Measurements from ENCODE around the gene MAMSTR.
"Not testable (repeated sequence)": the region's sequence is repeated elsewhere in the genome, so short reads cannot be mapped to it uniquely, and the experiment has no call there.

Gene MAMSTR

GRCh38 chr19:48683349-48683748 is 36.2 kb downstream of the MAMSTR start:
- peak; percentile 16 to 56 for DNase-seq

DNA sequence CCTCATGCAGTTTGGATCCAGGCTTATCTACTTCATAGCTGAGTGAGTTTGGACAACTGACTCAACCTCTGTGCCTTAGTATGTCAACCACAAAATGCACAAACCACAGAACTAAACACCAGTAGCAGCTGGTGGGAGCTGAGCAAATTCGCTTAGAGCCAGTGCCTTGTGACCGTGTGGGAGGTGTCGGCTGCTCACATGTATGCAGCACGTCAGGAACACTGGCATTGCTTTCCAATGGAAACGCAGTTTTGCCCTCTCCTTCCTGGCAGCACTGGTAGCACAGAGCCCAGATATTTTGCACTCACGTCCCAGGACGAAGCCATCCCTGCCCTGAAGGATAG is 38.4 kb downstream of the MAMSTR start:
- DNase-seq, result no peak

DNA sequence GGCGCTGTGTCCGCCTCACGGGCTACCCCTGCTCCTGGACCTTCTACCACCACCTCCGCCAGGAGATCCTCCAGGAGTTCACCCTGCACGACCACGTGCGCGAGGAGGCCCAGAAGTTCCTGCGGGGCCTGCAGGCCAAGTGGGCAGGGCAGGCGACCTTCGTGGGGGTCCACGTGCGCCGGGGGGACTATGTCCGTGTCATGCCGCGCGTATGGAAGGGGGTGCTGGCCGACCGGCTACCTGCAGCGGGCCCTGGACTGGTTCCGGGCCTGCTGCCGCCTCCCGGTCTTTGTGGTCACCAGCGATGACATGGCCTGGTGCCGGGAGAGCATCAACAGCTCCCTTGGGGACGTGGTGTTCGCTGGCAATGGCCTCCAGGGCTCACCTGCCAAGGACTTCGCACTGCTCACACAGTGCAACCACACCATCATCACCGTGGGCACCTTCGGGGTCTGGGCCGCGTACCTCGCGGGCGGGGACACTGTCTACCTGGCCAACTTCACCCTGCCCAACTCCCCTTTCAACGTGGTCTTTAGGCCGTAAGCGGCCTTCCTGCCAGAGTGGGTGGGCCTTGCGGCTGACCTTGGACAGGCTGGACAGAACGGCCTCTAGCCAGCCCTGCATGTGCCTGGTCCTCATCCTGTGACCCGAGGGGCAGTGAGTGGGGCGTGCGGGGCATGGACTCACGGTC is 38.9 kb downstream of the MAMSTR start:
- no peak for DNase-seq

- DNase-seq, result not testable (repeated sequence)
These were observed 39.5 kb downstream of the MAMSTR start for GRCh38 chr19:48680006-48680405.

GRCh38 chr19:48678201-48678600 is 41.3 kb downstream of the MAMSTR start:
- DNase-seq, result no peak

GRCh38 chr19:48676887-48677286 is 42.6 kb downstream of the MAMSTR start:
- no peak for DNase-seq

GRCh38 chr19:48676487-48676886 is 43.0 kb downstream of the MAMSTR start:
- no peak for DNase-seq

DNA sequence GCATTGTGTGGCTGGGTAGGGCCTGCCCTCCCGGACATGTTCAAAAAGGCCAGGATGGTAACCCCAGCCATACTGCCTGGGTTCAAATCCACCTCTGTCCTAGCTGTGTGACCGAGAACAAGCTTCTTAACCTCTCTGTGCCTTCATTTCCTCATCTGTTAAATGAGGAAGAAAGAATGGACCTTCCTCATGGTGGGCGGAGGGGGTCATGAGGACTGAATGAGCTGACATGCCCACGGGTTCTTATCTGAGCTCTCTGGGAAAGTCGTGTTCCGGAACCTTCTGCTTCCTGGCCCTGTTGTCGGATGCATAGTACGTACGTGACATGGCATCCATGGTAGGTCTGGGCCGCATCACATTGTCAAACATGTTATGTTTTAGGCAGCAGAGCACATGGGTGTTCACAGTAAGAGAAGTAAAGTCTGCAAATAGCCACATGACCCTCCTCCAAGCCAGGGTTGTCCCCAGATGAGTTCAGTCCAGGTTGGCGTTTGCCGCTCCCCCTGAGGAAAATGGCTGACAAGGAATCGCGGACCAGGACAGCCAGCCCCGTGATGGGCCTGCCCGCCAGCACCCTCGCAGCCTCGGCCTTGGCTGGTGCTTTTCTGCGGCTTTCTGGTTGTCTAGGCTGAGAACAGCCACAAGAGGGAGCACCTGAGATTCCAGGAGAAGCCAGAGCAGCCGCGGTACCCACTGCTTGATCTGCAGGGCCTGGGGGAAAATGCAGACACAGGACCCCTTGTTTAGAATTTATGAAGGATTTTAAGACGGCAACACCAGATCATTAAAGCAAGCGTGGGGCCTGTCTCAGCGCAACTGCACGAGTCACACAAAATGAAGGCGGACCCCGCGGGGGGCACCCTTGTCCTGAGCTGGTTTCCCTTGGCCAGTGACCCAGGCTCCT is 44.4 kb downstream of the MAMSTR start:
- peak; percentile 81 to 84 for DNase-seq

GRCh38 chr19:48674216-48674809 is 45.2 kb downstream of the MAMSTR start:
- DNase-seq, result no peak

GRCh38 chr19:48673436-48674100 is 46.0 kb downstream of the MAMSTR start:
- DNase-seq, result no peak

DNA sequence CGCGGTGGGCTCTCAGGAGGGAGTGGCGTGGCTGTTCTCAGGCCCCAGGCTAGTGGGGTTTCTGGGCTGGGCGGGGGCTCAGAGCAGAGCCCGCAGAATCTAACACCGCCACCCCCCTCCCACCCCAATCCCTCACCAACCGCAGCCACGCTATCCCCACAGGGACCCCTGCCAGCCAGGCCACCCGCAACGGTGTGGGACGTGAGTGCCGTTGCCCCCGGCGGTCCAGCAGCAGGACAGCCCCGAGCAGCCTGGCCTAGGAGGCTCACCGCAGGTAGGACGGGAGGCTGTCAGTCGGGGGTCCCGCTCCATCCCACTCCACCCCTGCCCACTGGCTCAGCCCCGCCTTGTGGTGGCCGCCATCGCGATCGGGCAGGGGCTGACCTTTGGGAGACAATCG is 46.5 kb downstream of the MAMSTR start, which contains the start of gene NTN5:
Gene NTN5, minus strand, starts transcription at position 24 of the 400 bp plus-strand sequence. CDS start 2,031 bp downstream, outside the sequence.
- DNase-seq, result no peak

DNA sequence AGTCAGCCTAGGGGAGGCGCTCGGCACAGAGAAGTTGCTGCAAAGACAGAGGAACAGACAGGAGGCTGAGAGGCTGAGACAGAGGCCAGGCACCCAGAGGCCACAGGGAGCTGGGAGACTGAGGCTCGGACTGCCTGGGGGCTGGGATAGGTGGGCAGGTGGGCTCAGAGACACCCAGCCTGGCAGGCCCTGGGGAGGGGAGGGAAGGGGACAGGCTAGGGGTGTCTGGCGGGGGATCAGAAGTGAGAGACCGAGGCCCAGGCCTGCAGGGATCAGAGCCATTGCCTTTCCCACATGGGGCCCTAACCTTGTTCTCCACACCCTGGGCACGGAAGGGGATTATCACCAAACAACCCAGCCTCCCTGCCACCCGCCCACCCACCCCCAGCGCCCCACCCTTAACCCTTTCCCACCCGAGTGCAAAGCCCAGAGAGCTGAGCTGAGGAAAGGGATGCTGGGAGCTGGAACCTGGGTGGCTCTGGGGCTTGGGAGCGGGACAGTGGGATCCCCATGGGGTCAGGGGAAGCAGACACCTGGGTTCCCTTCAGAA is 48.0 kb downstream of the MAMSTR start:
- DNase-seq, result no peak

DNA sequence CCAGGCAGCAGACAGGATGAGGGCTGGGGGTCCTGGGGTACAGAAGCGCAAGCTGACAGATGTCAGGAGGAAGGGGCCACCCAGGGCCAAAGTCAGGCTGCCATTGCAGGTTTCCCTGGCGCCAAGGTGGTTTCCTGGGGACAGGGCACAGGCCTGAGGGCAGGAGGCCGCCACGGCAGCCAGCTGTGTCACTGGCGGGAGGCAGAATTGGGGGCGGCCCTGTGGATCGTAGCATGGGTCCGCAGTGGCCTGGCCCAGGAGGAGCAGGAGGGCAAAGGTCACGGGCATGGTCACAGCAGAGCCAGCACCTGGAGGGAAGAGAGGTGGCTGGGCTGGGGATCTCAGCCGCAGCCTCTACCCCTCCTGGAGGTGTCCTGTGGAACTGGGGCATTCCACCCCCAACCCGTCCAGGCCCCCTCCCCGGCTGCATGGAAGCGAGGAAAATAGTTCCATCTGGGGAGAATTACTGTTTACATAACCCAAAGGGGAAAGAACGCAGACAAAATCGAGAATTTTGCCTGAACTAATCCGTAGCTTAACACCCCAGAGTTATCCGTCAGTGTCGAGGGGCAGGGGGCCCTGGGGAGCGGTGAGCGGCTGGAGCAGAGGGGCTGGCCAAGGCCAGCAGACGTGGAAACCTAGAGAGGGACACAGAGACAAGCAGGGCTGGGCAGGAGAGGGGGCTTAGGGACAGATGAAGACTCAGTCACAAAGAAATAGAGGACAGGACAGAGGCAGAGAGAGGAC is 48.7 kb downstream of the MAMSTR start:
- no peak for DNase-seq

- no peak for DNase-seq
These were observed 49.4 kb downstream of the MAMSTR start for GRCh38 chr19:48669903-48670668.

DNA sequence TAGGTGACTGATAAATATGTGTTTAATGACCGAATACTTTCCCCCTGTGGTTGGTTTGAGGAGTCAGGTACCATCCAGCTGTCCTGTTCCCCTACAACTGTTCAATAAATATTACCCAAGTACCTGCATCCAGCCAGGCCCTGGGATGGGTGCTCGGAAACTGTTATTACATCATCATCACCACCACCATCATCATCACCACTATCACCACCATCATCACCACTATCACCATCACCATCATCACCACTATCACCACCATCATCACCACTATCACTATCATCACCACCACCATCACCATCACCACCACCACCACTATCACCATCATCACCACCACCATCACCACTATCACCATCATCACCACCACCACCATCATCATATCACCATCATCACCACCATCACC is 50.8 kb downstream of the MAMSTR start:
- no peak for DNase-seq

DNA sequence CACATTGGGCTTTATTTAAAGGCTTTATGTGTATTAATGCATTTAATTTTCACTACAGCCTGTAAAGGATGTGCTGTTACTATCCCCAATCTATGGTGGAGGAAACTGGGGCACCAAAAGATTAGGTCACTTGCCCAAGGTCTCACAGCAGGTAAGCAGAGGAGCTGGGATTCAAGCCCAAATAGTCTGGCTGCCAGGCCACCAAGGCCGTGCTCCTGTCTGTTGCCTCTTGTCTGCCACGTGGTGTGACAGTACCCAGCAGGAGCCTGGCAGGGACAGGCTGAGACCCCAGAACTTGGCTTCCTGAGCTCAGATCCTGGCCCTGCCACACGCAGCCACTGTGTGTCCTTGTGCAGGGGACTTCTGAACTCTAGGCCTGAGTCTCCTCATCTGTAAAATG is 51.2 kb downstream of the MAMSTR start:
- no peak for DNase-seq

- DNase-seq, result no peak
These were observed 53.7 kb downstream of the MAMSTR start for GRCh38 chr19:48665786-48666185.

- DNase-seq, result no peak
These were observed 55.0 kb downstream of the MAMSTR start for GRCh38 chr19:48664476-48664875.

DNA sequence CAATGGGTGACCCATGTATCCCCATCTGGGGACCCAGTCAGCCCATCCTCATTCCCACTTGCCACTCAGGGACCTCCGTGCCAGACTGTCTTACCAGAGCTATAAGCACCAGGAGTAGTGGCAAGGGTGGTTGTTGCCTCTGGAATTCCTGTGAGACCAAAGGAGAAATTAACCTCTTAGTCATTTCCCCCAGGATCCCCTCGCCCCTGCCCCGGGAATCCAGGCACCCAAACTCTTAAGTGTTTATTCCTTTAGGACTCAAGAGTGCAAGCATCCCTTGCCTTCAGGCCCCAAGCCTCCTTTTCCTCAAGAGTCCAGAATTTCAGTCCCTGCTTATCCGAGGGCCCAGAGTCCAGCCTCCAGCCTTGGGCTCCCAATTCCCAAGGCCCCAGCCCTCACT is 55.9 kb downstream of the MAMSTR start:
- no peak for DNase-seq

All from CD4-positive, alpha-beta T cell treated with Interleukin-1 beta for 1 hour (primary cell).